K562 (cell line): ENCODE measurements around the gene ZNF473. TPM values are rescaled to one million over a fixed set of nuclear protein-coding genes. Genes with fewer than 3 reads are reported as not detected.

Experiments
- ADNP ChIP-seq: fragments of 200-800 bp; sonication (Bioruptor generic); IDR thresholded peaks from 2 replicates; pipeline ENCODE4 v1.6.1; 2016; ENCODE audit warnings: missing genetic modification characterization, missing compliant biosample characterization
- CEBPB ChIP-seq: fragments of 450-650 bp; IDR thresholded peaks from 2 replicates; pipeline ENCODE4 v1.6.1; 2016; ENCODE audit warnings: missing genetic modification characterization, missing compliant biosample characterization
- CXXC5 ChIP-seq: fragments of 250-450 bp; sonication (Bioruptor Pico); IDR thresholded peaks from 2 replicates; pipeline ENCODE4 v1.8.0; 2022; ENCODE audit warnings: inconsistent platforms, mild to moderate bottlenecking, moderate library complexity
- GATA2 ChIP-seq: sonication (generic); formaldehyde crosslinking; IDR thresholded peaks from 2 replicates; pipeline ENCODE4 v1.4.0; 2020; ENCODE audit warnings: mild to moderate bottlenecking, missing genetic modification reagents
- JUND ChIP-seq, 2 experiments: IDR thresholded peaks; 2 replicates in 1 of 2; 3 replicates in 1 of 2; pipeline ENCODE4 v1.6.1; 2011; ENCODE audit warnings: borderline replicate concordance in 2 of 2, low read depth in 2 of 2, low read length in 2 of 2, improper control_type of control experiment in 1 of 2, missing biosample characterization in 1 of 2, missing genetic modification characterization in 1 of 2, missing genetic modification reagents in 1 of 2
- KAT2B ChIP-seq: IDR thresholded peaks from one replicate; pipeline ENCODE4 v1.6.1; 2012; ENCODE audit warnings: low read depth, mild to moderate bottlenecking, control low read depth, inconsistent platforms, low read length, moderate library complexity
- LCOR ChIP-seq: sonication (generic); formaldehyde crosslinking; IDR thresholded peaks from 2 replicates; pipeline ENCODE4 v1.8.0; 2022; ENCODE audit warnings: mild to moderate bottlenecking, missing genetic modification reagents
- LEF1 ChIP-seq: fragments of 450-650 bp; IDR thresholded peaks from 2 replicates; pipeline ENCODE4 v1.6.1; 2016; ENCODE audit warnings: mild to moderate bottlenecking
- MAFG ChIP-seq: fragments of 450-650 bp; conservative IDR thresholded peaks from 2 replicates; pipeline ENCODE4 v1.6.1; 2016; ENCODE audit warnings: missing genetic modification characterization, missing compliant biosample characterization
- MBD2 ChIP-seq: sonication (generic); IDR thresholded peaks from 2 replicates; pipeline ENCODE4 v1.6.1; 2016; ENCODE audit warnings: low read depth, borderline replicate concordance
- MYNN ChIP-seq, 2 experiments: sonication (generic); formaldehyde crosslinking in 1 of 2; IDR thresholded peaks; 2 replicates each; pipeline versions ENCODE4 v1.5.0 to v1.6.1; 2016 to 2020; ENCODE audit warnings: antibody characterized with exemption in 1 of 2, missing genetic modification reagents in 1 of 2
- POLR2H ChIP-seq: IDR thresholded peaks from 2 replicates; pipeline ENCODE4 v1.6.1; 2016; ENCODE audit warnings: missing genetic modification characterization, low read depth, mild to moderate bottlenecking, control low read depth, missing compliant biosample characterization, moderate library complexity
- RBM34 ChIP-seq: fragments of 200-400 bp; formaldehyde crosslinking; IDR thresholded peaks from 2 replicates; pipeline ENCODE4 v1.6.1; 2018; ENCODE audit warnings: low read length, borderline replicate concordance; ENCODE audit not compliant: insufficient read depth
- SMARCE1 ChIP-seq: fragments of 450-650 bp; IDR thresholded peaks from 2 replicates; pipeline ENCODE4 v1.7.1; 2016; ENCODE audit warnings: mild to moderate bottlenecking
- SPI1 ChIP-seq: IDR thresholded peaks from 2 replicates; pipeline ENCODE4 v1.6.1; 2011; ENCODE audit warnings: low read depth, low read length, control low read depth, borderline replicate concordance
- TAL1 ChIP-seq: fragments of 450-650 bp; IDR thresholded peaks from 2 replicates; pipeline ENCODE4 v1.6.1; 2016; ENCODE audit warnings: mild to moderate bottlenecking
- TCF3 ChIP-seq: sonication (generic); formaldehyde crosslinking; IDR thresholded peaks from 2 replicates; pipeline ENCODE4 v1.4.0; 2020; ENCODE audit warnings: mild to moderate bottlenecking, missing genetic modification reagents
- TRIM24 ChIP-seq, 2 experiments: fragments of 450-650 bp; IDR thresholded peaks; 2 replicates each; pipeline ENCODE4 v1.6.1; 2016
- YY1 ChIP-seq, 3 experiments: IDR thresholded peaks; 2 replicates each; pipeline ENCODE4 v1.6.1; 2011; ENCODE audit warnings: low read length in 2 of 3, mild to moderate bottlenecking in 2 of 3, moderate library complexity in 2 of 3, borderline replicate concordance in 1 of 3, control low read depth in 1 of 3, low read depth in 1 of 3; ENCODE audit not compliant: insufficient read depth in 3 of 3, insufficient replicate concordance in 2 of 3, control insufficient read depth in 1 of 3, insufficient read length in 1 of 3; ENCODE audit errors: extremely low read depth in 1 of 3
- ZNF133 ChIP-seq: fragments of 250-450 bp; sonication (Bioruptor Pico); IDR thresholded peaks from 2 replicates; pipeline ENCODE4 v1.4.0; 2020; ENCODE audit warnings: mild to moderate bottlenecking
- ZNF274 ChIP-seq: IDR thresholded peaks from 2 replicates; pipeline ENCODE4 v1.6.1; 2011; ENCODE audit warnings: low read depth, mild to moderate bottlenecking, low read length, moderate library complexity, borderline replicate concordance
- ZNF316 ChIP-seq: fragments of 450-650 bp; IDR thresholded peaks from 2 replicates; pipeline ENCODE4 v1.6.1; 2016
- ZNF583 ChIP-seq: fragments of 250-450 bp; sonication (Bioruptor Pico); IDR thresholded peaks from 2 replicates; pipeline ENCODE4 v1.4.0; 2020
- polyA plus RNA-seq, 8 experiments: library from polyadenylated mRNA; depleted of rRNA in 4 of 8; stranded (reverse) in 5 of 8; unstranded in 3 of 8; fragments of >200 nt; fragmentation: Nextera tagmentation in 2 of 8; fragmentation: Illumina TruSeq in 1 of 8; extraction: Ambion mirVana in 2 of 8; extraction: Trizol in 1 of 8; gene quantifications; 2 replicates each; pipeline versions ENCODE4 v1.2.1 to v1.2.3, GENCODE V29; 2011 to 2014; ENCODE audit warnings: inconsistent platforms in 1 of 8, missing spikeins in 1 of 8
- total RNA-seq, 7 experiments: library from RNA; depleted of rRNA in 6 of 7; stranded (reverse); fragments of >200 nt in 6 of 7; fragmentation: Illumina TruSeq in 2 of 7; extraction: Trizol in 2 of 7; gene quantifications; 2 replicates each; pipeline versions ENCODE4 v1.2.1 to v1.2.3, GENCODE V29; 2011 to 2021; ENCODE audit warnings: low replicate concordance in 1 of 7
- TF ChIP-seq, protein P1 (sequence below), 3 experiments: fragments of 200-800 bp in 1 of 3; fragments of 250-450 bp in 1 of 3; fragments of 450-650 bp in 1 of 3; sonication (Bioruptor Pico) in 1 of 3; sonication (Bioruptor generic) in 1 of 3; formaldehyde crosslinking in 1 of 3; IDR thresholded peaks; 2 replicates each; pipeline versions ENCODE4 v1.6.1 to v1.8.0; 2016 to 2022; ENCODE audit warnings: mild to moderate bottlenecking in 2 of 3, missing genetic modification characterization in 2 of 3, missing compliant biosample characterization in 1 of 3, moderate library complexity in 1 of 3

The ZNF473 gene
- total and polyA plus RNA-seq, 9 of the 15 experiments (the other 6 are each of a cell fraction or from before 2014, with no cell fraction given), result 8.2 to 34.0 (median 28.5) TPM

DNA sequence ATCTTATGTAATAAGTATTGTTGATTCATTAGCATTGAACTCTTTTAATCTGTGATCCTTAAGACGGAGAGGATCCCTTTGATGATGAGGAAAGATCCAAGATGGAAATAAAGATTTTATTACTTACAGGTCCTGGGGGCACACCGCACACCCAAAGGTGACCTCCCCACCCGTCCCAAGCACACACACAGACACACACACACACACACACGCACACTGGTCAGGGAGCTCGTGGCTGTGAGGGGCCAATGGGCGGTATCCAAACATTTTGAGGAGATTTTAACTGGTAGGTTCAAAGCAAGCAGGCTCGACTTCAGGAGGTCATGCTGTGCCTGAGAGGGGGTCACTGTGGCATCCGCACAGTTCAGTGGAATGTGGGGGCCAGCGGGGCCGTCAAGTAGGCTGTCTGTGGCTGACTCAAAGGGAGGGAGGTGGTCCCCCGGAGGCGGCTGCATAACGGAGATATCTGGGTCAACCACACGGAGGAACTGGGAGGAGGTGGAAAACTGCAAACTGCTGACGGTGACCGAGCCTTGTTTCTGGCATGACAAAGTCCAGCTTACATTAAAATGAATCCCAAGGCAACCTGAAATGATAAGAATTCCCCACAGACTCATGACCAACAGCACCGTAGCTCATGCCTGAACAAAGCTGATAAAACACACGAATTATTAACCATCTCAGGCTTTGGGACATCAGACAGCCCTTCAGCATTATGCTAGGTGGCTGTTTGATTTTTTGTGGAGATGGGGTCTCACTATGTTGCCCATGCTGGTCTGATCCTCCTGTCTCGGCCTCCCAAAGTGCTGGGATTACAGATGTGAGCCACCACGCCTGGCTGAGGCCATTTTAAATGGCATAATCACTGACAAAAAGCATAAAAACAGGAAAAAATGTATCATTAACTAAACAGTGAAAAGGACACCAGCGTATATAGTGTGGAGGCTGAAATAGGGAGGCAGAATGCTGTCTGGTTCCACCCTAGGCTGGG is 43.9 kb upstream of the ZNF473 start (continued):
- no peak for TF ChIP-seq YY1 (IDR thresholded peaks at IDR 0.05; ENCODE audit: borderline replicate concordance in 1 of 3, control insufficient read depth in 1 of 3, extremely low read depth in 1 of 3, insufficient read depth in 3 of 3, insufficient read length in 1 of 3, insufficient replicate concordance in 2 of 3, low read depth in 1 of 3, low read length in 2 of 3)
- 0 out of 2 replicates have a peak, but pooled peaks have one; percentile 38 for TF ChIP-seq MYNN (IDR thresholded peaks at IDR 0.05)
- no peak for TF ChIP-seq MYNN (CRISPR knock-in tag; IDR thresholded peaks at IDR 0.05)
- peak; percentile 17; the same call in 1 of the 2 replicates for TF ChIP-seq SPI1
- no peak for TF ChIP-seq ZNF274
- peak in 1 of 2 experiments; percentile 13; a peak in 1 of 4 replicates for TF ChIP-seq TRIM24 (IDR thresholded peaks at IDR 0.05)
- TF ChIP-seq ZNF133 (CRISPR knock-in tag), result no peak
- peak; percentile 33; the same call in 1 of the 2 replicates for TF ChIP-seq GATA2
- 0 out of 2 replicates have a peak, but pooled peaks have one; percentile 24 for TF ChIP-seq LCOR (CRISPR knock-in tag)
- no peak for TF ChIP-seq KAT2B
- TF ChIP-seq LEF1, result no peak
- TF ChIP-seq RBM34, result no peak
- TF ChIP-seq MBD2, result 0 out of 2 replicates have a peak, but pooled peaks have one; percentile 32
- 0 out of 2 replicates have a peak, but pooled peaks have one; percentile 7 for TF ChIP-seq ZNF583 (CRISPR knock-in tag)
- TF ChIP-seq MAFG (tag), result 0 out of 2 replicates have a peak, but pooled peaks have one; percentile 9
- TF ChIP-seq SMARCE1, result peak; percentile 62; the same call in 1 of the 2 replicates
- peak; percentile 49; the same call in 1 of the 2 replicates for TF ChIP-seq ADNP (tag)
- TF ChIP-seq ZNF316, result 0 out of 2 replicates have a peak, but pooled peaks have one; percentile 4
- TF ChIP-seq CEBPB (tag), result no peak
- TF ChIP-seq, protein P1, sequence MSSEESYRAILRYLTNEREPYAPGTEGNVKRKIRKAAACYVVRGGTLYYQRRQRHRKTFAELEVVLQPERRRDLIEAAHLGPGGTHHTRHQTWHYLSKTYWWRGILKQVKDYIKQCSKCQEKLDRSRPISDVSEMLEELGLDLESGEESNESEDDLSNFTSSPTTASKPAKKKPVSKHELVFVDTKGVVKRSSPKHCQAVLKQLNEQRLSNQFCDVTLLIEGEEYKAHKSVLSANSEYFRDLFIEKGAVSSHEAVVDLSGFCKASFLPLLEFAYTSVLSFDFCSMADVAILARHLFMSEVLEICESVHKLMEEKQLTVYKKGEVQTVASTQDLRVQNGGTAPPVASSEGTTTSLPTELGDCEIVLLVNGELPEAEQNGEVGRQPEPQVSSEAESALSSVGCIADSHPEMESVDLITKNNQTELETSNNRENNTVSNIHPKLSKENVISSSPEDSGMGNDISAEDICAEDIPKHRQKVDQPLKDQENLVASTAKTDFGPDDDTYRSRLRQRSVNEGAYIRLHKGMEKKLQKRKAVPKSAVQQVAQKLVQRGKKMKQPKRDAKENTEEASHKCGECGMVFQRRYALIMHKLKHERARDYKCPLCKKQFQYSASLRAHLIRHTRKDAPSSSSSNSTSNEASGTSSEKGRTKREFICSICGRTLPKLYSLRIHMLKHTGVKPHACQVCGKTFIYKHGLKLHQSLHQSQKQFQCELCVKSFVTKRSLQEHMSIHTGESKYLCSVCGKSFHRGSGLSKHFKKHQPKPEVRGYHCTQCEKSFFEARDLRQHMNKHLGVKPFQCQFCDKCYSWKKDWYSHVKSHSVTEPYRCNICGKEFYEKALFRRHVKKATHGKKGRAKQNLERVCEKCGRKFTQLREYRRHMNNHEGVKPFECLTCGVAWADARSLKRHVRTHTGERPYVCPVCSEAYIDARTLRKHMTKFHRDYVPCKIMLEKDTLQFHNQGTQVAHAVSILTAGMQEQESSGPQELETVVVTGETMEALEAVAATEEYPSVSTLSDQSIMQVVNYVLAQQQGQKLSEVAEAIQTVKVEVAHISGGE (CRISPR knock-in tag; IDR thresholded peaks at IDR 0.05), result no peak
- peak; percentile 35; the same call in 1 of the 2 replicates for TF ChIP-seq CXXC5 (CRISPR knock-in tag)
- no peak for TF ChIP-seq JUND (IDR thresholded peaks at IDR 0.05; ENCODE audit: borderline replicate concordance, low read depth, low read length)
- TF ChIP-seq JUND (tag; IDR thresholded peaks at IDR 0.05; ENCODE audit: borderline replicate concordance, low read depth, low read length), result peak; percentile 23; the same call in 1 of the 3 replicates
- TF ChIP-seq POLR2H (tag), result no peak
- TF ChIP-seq TAL1, result peak; percentile 61
- peak; percentile 83 for TF ChIP-seq TCF3
